ENCODE measurements around the gene INIP.
A peak's percentile ranks its signal among the peaks of the same experiment; 100 is the strongest.
"Not testable (repeated sequence)": the region's sequence is repeated elsewhere in the genome, so short reads cannot be mapped to it uniquely, and the experiment has no call there.

The INIP gene

DNA sequence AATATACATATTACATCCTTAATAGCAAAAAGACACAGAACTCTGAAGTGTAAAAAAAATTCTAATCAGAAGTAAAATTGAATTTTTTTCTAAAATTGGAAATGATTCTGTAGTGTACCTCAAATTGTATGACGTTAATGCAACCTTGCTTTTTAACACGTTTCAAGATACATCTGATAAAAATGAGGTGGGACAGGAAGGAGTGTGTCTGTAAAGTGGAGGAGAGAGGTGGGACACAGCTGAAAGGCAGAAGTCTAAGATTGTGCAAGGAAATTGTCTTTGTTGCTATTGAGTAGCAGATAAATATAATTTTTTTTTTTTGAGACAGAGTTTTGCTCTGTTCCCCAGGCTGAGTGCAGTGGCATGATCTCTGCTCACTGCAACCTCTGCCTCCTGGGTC, 17.0 kb upstream of the INIP start:
- DNase-seq (ENCODE audit: low spot score) = no peak

- no peak for DNase-seq (ENCODE audit: low spot score)
Measured at GRCh38 chr9:112731971-112732370, 14.1 kb upstream of the INIP start.

DNA sequence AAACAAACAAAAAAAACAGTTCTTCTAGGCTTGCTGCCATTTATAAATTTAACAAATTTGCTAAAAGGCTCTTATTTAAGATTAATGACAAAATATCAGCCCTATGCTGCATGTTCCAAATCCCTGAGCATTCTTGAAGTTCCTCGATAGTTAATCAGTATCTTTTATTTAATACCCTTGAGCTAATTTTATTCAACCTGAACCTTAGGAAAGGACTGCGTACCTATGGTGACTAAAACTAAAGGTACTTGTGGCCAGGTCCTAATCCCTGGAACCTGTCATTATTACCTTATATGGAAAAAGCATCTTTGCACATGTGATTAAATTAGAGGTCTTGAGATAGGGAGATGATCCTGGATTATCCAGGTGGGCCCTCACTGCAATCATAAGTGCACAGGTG, 10.5 kb upstream of the INIP start:
- DNase-seq (ENCODE audit: low spot score) = no peak

GRCh38 chr9:112726428-112726827, 8.5 kb upstream of the INIP start:
- no peak for DNase-seq (ENCODE audit: low spot score)

DNA sequence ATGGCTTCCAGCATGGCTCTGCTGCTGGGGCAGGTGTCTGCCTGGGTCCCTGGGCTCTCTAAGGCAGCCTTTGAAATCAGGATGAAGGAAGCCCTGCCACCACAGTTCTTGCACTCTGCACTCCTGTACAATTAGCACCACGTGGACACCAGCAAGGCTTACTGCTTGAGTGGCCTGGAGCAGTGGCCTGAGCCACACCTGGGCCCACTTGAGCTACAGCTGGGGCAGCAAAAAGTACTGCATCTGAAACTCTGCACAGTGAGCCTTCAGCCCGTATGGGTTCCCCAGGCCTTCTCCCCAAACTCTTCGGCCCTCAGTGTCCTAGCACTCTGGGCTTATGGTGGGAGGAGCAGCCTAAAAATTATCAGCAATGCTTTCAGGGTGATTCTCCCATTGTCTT, 8.0 kb upstream of the INIP start:
- no peak for DNase-seq (ENCODE audit: low spot score)

DNA sequence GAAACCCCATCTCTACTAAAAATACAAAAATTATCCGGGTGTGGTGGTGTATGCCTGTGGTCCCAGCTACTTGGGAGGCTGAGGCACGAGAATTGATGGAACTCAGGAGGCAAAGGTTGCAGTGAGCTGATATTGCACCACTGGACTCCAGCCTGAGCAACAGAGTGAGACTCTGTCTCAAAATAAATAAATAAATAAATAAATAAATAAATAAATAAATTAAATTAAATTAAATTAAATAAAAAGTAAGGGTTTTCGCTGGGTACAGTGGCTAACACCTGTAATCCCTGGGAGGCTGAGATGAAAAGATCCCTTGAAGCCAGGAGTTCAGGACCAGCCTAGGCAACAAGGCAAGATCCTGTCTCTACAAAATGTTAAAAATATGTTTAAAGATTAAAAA, 4.8 kb upstream of the INIP start:
- DNase-seq (ENCODE audit: low spot score) = not testable (repeated sequence)

DNA sequence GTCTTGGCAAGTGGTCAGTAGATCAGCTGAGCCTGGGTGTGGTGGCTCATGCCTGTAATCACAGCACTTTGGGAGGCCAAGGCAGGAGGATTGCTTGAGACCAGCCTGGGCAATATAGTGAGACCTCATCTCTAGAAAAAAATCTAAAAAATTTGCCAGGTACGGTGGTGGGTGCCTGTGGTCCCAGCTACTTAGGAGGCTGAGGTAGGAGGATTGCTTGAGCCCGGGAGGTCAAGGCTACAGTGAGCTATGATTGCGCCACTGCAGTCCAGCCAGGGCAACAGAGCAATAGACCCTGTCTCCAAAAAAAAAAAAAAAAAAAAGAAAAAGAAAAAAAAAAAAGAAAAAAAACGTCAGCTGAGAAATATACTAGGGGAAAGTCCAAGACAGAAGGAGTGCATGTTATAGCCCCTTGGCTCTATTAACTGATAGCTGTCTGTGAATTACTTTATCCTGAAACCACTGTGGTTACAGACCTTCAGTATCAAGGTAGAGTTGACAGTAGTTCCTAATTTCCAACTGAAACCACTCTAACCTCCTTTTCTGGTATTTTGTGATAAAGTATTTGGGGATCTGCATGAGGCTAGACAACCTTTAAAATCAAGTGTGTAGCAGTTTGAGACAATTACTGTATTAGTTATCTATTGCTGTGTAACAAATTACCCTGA, 2.3 kb upstream of the INIP start:
- no peak for DNase-seq (ENCODE audit: low spot score)

- no peak for DNase-seq (ENCODE audit: low spot score)
Measured at GRCh38 chr9:112719696-112720095, 1.8 kb upstream of the INIP start.

- DNase-seq (ENCODE audit: low spot score) = no peak
Measured at GRCh38 chr9:112719241-112719691, 1.3 kb upstream of the INIP start.

- no peak for DNase-seq (ENCODE audit: low spot score)
Measured at GRCh38 chr9:112712678-112713077, 5.2 kb downstream of the INIP start.

DNA sequence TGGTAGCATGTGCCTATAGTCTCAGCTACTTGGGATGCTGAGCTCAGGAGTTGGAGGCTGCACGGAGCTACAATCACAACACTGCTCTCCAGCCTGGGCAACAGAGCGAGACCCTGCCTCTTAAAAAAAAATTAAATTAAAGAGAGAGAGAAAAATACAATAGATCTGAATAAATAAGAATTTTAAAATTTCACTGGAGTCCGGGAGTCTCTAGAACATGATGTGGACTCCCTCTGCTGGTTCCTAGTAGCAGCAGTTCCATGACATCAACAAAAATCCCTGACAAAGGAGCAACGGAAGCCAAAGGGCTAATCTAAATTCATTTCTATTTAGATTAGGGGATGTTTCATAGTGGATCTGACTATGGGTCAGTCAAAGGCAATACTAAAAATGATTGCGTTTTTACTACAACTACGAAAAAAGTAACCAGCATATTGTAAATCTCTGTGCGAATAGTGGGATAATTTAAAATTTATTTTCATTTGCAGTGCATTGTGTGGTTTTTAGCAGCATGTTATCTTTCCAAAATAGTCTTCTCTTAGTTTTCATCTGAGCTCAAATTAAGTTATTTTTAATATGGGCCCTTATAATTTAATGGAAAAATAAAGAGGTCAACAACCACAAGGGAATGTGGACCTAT, 6.7 kb downstream of the INIP start:
- DNase-seq (ENCODE audit: low spot score) = peak; percentile 23

DNA sequence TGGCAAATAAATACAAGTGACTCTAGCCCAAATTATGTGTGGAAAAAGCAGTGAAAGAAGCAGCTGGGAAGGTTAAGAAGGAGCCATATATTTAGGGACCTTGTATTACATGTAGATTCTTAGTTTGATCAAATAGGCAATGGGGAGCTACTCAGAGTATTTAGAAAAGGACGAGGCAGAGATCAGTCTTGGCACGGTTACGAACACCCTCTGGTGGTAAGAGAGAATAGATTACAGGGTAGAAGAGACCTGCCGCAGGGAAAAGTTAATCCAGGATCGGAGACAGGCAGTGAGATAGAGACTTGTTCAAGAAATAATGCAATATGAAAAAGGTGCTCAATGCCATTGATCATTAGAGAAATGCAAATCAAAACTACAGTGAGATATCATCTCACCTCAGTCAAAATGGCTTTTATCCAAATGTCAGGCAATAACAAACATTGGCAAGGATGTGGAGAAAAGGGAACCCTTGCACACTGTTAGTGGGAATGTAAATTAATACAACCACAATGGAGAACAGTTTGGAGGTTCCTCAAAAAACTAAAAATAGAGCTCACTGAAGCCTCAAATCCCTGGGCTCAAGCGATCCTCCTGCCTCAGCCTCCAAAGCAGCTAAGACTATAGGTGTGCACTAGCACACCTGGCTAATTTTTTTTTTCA, 12.0 kb downstream of the INIP start:
- DNase-seq (ENCODE audit: low spot score) = peak; percentile 21

DNA sequence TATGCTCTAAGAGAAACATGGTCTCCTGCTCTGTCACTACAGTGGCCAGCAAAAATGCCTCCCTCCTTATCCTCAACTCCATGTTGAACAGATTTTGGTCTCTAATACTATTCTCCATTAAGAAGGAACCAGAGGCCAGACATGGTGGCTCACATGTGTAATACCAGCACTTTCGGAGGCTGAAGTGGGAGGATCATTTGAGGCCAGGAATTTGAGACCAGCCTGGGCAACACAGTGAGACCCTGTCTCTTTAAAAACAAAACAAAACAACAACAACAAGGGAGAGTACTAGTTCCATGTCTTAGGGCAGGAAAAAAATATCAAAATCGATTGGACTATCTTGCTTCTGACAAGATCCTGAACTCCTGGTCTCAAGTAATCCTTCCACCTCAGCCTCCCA, 14.6 kb downstream of the INIP start:
- no peak for DNase-seq (ENCODE audit: low spot score)

DNA sequence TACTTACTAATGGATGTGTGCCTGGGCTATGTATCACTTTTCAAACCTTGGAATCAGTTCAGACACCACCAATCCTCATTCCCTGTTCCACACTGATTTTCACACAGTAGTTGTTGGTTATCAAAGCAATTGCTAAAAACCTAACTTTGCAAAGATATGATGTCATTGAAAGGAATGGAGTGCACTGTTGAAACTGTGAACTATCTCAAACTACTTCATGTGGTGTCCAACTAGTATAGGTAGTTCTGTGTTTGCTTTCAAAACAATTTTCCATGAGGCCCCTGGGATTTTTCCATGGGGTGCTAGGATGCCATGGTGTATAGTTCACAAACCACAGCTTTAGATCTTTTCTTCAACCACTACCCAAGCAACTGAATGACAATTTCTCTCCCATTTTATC, 17.8 kb downstream of the INIP start:
- no peak for DNase-seq (ENCODE audit: low spot score)

DNA sequence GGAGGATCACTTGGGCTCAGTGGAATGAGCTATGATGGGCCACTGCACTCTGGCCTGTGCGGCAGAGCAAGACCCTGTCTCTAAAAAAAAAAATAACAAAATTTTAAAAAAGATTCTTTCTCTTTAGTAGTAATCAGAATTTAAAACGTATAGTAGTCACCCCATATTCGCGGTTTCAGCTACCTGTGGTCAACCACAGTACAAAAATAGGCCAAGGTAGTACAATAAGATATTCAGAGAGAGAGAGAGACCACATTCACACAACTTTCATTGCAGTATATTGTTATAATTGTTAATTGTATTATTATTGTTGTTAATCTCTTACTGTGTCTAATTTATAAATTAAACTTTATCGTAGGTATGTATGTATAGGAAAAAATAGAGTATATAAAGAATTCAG, 18.7 kb downstream of the INIP start:
- DNase-seq (ENCODE audit: low spot score) = no peak

- no peak for DNase-seq (ENCODE audit: low spot score)
Measured at GRCh38 chr9:112696461-112696860, 21.5 kb downstream of the INIP start.

DNA sequence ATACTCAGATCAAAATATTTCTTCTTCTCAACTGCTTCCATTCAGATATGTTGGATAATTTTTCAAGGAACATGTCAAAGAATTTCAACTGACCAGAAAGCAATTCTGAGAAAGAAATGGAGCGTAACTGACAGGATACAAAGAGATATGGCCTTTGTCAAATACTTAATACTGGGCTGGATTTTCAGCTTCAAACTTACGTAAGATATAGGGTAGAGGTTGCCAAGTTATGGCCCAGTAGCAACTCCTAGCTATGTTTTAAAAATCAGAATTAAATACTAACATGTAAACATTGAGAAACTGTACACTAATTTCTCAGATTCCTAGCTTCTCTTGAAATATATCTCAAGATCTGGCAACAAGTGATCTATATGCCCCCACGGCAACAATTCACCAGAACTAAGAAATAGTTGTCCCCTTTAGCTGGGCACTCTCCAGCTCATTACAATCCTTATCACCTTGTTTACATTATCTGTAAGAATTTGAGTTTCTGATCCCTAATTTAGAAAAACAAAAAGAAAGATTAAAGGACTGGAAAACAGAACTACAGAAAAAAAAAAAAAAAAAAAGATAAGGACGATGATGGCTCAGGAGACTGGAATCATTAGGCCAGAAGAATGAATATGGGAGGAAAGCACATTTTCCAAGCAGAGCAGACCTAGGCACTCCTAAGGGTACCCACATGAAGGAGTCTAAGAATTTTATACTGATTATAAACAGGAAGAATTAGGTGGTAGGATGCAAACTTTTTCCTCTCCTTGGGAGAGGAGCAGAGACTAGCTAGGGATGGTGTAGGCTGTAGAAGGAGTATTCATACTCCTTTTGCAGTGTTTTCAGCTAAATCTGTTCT, 23.0 kb downstream of the INIP start:
- DNase-seq (ENCODE audit: low spot score) = no peak

- DNase-seq (ENCODE audit: low spot score) = no peak
Measured at GRCh38 chr9:112689161-112689740, 28.7 kb downstream of the INIP start.

GRCh38 chr9:112680731-112681402, 37.0 kb downstream of the INIP start:
- DNase-seq (ENCODE audit: low spot score) = no peak

- no peak for DNase-seq (ENCODE audit: low spot score)
Measured at GRCh38 chr9:112677040-112677439, 40.9 kb downstream of the INIP start.

GRCh38 chr9:112673221-112673620, 44.7 kb downstream of the INIP start:
- not testable (repeated sequence) for DNase-seq (ENCODE audit: low spot score)
